Measurements from ENCODE around the gene ELMO1. TPM values are rescaled to one million over a fixed set of nuclear protein-coding genes. Genes with fewer than 3 reads are reported as not detected.

Gene ELMO1
- total RNA-seq, 4 donors from 2014 or later, result 58.7 to 293 (median 81.0) TPM

DNA sequence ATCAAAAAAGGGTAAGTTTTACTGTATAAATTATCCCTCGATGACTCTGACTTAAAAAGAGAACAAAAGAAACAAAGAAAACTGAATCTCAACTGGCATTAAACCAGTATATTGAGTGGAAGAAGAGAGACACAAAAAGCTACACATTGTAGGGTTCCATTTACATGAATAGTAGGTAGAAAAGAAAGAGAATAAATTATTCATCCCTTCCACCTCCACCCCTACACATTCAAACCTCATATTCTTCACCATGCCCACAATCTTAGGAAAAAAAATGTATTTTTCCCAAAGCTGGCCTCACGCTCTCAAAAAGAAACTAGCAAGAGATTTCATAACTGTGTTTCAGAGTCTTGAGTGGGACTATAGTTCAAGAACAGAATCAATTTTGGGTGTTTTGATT, 377.5 kb downstream of the ELMO1 start:
- TF ChIP-seq, protein P1, sequence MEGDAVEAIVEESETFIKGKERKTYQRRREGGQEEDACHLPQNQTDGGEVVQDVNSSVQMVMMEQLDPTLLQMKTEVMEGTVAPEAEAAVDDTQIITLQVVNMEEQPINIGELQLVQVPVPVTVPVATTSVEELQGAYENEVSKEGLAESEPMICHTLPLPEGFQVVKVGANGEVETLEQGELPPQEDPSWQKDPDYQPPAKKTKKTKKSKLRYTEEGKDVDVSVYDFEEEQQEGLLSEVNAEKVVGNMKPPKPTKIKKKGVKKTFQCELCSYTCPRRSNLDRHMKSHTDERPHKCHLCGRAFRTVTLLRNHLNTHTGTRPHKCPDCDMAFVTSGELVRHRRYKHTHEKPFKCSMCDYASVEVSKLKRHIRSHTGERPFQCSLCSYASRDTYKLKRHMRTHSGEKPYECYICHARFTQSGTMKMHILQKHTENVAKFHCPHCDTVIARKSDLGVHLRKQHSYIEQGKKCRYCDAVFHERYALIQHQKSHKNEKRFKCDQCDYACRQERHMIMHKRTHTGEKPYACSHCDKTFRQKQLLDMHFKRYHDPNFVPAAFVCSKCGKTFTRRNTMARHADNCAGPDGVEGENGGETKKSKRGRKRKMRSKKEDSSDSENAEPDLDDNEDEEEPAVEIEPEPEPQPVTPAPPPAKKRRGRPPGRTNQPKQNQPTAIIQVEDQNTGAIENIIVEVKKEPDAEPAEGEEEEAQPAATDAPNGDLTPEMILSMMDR (IDR thresholded peaks at IDR 0.05), result no peak
- ATAC-seq (ENCODE audit: low FRiP score) (no peak), DNase-seq (ENCODE audit: low spot score) (no peak)

GRCh38 chr7:37070471-37070870, 378.2 kb downstream of the ELMO1 start:
- TF ChIP-seq, protein P1 (IDR thresholded peaks at IDR 0.05), result no peak
- no peak for DNase-seq (ENCODE audit: low spot score)
- ATAC-seq (ENCODE audit: low FRiP score), result no peak

- TF ChIP-seq, protein P1 (IDR thresholded peaks at IDR 0.05), result no peak
- no peak for ATAC-seq (ENCODE audit: low FRiP score)
- DNase-seq (ENCODE audit: low spot score), result no peak
Observed at GRCh38 chr7:37070031-37070430, 378.6 kb downstream of the ELMO1 start.

DNA sequence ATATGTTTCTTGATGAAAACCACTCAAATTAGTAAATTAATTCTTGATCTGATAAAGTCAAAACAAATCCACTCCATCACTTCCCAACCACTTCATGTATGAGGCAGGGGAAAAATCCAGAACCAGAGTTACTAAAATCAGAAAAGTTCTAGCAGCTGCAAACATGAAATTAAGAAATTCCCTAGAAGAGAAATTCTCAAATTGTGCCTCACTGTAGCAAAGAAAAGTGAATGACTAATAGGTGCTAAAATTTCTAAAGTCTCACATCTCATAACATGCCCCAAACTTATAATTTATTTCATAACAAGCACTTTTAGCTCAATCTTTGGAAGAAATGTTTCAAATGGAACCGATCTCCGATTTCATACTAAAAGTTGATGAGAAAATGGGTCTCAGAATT, 379.3 kb downstream of the ELMO1 start:
- DNase-seq (ENCODE audit: low spot score) (no peak), ATAC-seq (ENCODE audit: low FRiP score) (no peak)
- TF ChIP-seq, protein P1 (IDR thresholded peaks at IDR 0.05), result no peak

DNA sequence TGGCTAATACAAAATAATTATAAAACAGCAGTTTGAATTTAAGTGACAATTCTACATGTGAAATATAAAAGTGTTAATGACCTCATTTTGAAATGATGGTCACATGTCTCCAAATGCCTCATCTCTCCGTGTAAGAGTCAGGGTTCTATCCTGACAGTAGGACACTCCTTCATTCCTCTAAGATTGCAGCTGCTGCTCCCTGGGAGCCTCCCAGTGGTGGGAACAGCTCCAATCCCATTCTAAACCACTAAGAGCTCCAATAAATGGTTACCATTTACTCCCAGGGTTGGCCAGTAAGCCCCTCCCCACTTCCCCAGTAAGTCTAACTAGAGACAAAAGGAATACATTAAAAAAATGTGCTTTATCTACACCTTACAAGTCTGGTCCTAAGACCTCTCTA, 379.8 kb downstream of the ELMO1 start:
- ATAC-seq (ENCODE audit: low FRiP score) (no peak), DNase-seq (ENCODE audit: low spot score) (no peak)
- TF ChIP-seq, protein P1 (IDR thresholded peaks at IDR 0.05), result no peak

GRCh38 chr7:37068038-37068437, 380.6 kb downstream of the ELMO1 start:
- no peak for DNase-seq (ENCODE audit: low spot score)
- TF ChIP-seq, protein P1 (IDR thresholded peaks at IDR 0.05), result no peak
- ATAC-seq (ENCODE audit: low FRiP score), result no peak

DNA sequence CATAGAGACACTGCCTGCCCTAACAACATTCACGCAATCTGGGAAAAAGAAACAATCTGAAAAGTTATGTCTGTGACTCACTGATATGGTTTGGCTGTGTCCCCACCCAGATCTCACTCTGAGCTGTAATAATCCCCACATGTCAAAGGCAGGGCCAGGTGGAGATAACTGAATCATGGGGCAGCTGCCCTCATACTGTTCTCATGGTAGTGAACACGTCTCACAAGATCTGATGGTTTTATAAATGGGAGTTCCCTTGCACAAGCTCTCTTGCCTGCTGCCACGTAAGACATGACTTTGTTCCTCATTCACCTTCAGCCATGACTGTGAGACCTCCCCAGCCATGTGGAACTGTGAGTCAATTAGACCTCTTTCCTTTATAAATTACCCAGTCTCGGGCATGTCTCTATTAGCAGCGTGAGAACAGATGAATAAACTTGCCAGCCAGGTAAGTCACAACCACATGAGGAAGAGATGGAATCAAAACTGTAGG, 382.8 kb downstream of the ELMO1 start:
- ATAC-seq (ENCODE audit: low FRiP score), result peak; percentile 78
- TF ChIP-seq, protein P1 (IDR thresholded peaks at IDR 0.05), result no peak
- no peak for DNase-seq (ENCODE audit: low spot score)
